Activated CD8-positive, alpha-beta T cell treated with anti-CD3 and anti-CD28 coated beads for 36 hours (primary cell): Measurements from ENCODE around the gene SLC37A3. TPM values are rescaled to one million over a fixed set of nuclear protein-coding genes. Genes with fewer than 3 reads are reported as not detected.

Experiments used
- ATAC-seq: fragments of 200-7000 bp; cut with Tn5 transposase; one replicate; pipeline ENCODE4 v1.10.0; 2021; ENCODE audit warnings: mild to moderate bottlenecking, moderate library complexity
- CTCF ChIA-PET: fragments of 350-600 bp; sonication (Branson Sonifier 250); formaldehyde crosslinking; loops from one replicate; lab custom pipeline; 2021; ENCODE audit warnings: antibody characterized with exemption; lab: Charles Lee
- POLR2A ChIA-PET: fragments of 350-600 bp; sonication (Branson Sonifier 250); formaldehyde crosslinking; loops from one replicate; lab custom pipeline; 2021; ENCODE audit warnings: antibody characterized with exemption; lab: Charles Lee
- DNase-seq: peaks from one replicate; pipeline ENCODE4 v3.0.0-alpha.2; 2020
- H3K27ac Mint-ChIP-seq: one replicate; pipeline ENCODE4 v1.8.0; 2021; ENCODE audit warnings: mild to moderate bottlenecking, mixed read lengths
- H3K27me3 Mint-ChIP-seq: one replicate; pipeline ENCODE4 v1.8.0; 2021; ENCODE audit warnings: mixed read lengths
- H3K36me3 Mint-ChIP-seq: one replicate; pipeline ENCODE4 v1.8.0; 2021; ENCODE audit warnings: low read depth, mixed read lengths
- H3K4me1 Mint-ChIP-seq: one replicate; pipeline ENCODE4 v1.8.0; 2021; ENCODE audit warnings: low read depth, mixed read lengths
- H3K4me3 Mint-ChIP-seq: one replicate; pipeline ENCODE4 v1.8.0; 2021; ENCODE audit warnings: mild to moderate bottlenecking, moderate library complexity, mixed read lengths
- H3K9me3 Mint-ChIP-seq: one replicate; pipeline ENCODE4 v1.8.0; 2021; ENCODE audit warnings: mixed read lengths
- CTCF ChIP-seq: fragments of 200-600 bp; IDR thresholded peaks from one replicate; pipeline ENCODE4 v1.8.0; 2022; ENCODE audit warnings: antibody characterized with exemption, mild to moderate bottlenecking
- intact Hi-C: fragments of 100-400 bp; cut with micrococcal nuclease; formaldehyde crosslinking; loops from one replicate; pipeline ENCODE4 v1.10.0; 2022
- total RNA-seq, 2 experiments: library from RNA; stranded (reverse); gene quantifications; one replicate each; pipeline ENCODE4 v1.2.3, GENCODE V29; 2021

SLC37A3 gene
- total RNA-seq, 2 experiments from 2014 or later: 30.7 to 33.6 TPM

- no peak overlapping the region for H3K27ac Mint-ChIP-seq
- no peaks in the 10 kb centered on the region for H3K9me3 Mint-ChIP-seq
- intact Hi-C loops: no loop called here
- POLR2A ChIA-PET: interaction anchor here (0.6 kb wide), 1 partner anchor 193 kb away, joined by 3 read pairs; no protein-coding TSS in a partner anchor
- no peaks in the 10 kb centered on the region for H3K27me3 Mint-ChIP-seq
- no peak overlapping the region for H3K4me3 Mint-ChIP-seq
- peaks cover 18% of the 10 kb centered on the region for H3K36me3 Mint-ChIP-seq
- TF ChIP-seq CTCF: no peak
- CTCF ChIA-PET: interaction anchor here (0.6 kb wide), 1 partner anchor 702 kb away, joined by 3 read pairs; no protein-coding TSS in a partner anchor
- no peak for DNase-seq
- no peaks in the 10 kb centered on the region for H3K4me1 Mint-ChIP-seq
- ATAC-seq: no peak
Observed at GRCh38 chr7:140334341-140335057, 63.8 kb downstream of the SLC37A3 start.

DNA sequence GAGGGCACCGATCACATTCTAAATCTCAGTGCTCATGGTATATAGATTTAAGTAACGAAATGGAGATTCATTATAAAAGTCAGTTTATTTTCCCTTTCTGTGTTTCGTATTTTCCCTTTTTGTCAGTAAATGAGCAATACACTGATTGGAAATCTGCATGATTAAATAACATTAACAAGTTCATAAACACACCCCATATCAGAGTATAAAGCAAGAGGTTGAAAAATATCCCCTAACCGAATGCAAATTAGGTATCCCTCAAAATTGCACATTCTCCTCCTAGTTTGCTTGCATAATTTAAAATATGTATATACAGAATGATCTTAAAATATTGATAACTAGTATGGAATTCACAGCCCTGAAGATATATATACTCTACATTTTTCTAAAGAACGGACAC, 64.6 kb downstream of the SLC37A3 start:
- Mint-ChIP-seq H3K36me3 (peaks cover 16% of the 10 kb centered on the region), H3K4me1 (no peaks in the 10 kb centered on the region), H3K9me3 (no peaks in the 10 kb centered on the region), H3K27ac (no peak overlapping the region), H3K4me3 (no peak overlapping the region), H3K27me3 (no peaks in the 10 kb centered on the region)
- POLR2A ChIA-PET: no interaction called here
- DNase-seq (no peak), ATAC-seq (no peak)
- TF ChIP-seq CTCF: no peak
- intact Hi-C loops: no loop called here
- CTCF ChIA-PET: no interaction called here

DNA sequence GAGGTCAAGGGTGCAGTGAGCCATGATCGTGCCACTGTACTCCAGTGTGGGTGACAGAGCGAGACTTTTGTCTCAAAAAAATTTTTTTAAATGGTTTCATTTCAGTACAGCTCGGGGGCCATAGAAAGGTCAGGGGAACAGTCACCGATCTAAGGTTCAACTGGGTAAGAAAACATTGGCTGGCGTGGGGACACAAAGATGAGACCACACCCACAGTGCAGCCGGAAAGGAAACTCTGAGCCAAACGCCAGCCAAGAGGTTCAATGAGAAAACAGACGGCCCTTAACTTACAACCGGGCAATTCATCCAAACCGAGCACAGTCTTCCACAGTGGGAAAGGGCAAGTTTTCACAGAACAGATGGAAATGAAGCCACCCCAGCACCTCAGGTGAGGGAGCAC, 65.1 kb downstream of the SLC37A3 start:
- Mint-ChIP-seq H3K9me3 (no peaks in the 10 kb centered on the region), H3K27ac (no peak overlapping the region)
- no peak for DNase-seq

GRCh38 chr7:140330595-140330994, 67.7 kb downstream of the SLC37A3 start:
- ChIA-PET POLR2A (interaction anchor here (0.5 to 1.2 kb wide), 4 partner anchors 12 to 261 kb away, joined by 3 to 4 read pairs (median 3); no protein-coding TSS in a partner anchor), CTCF (interaction anchor here (1.1 to 1.5 kb wide), 2 partner anchors 26 to 729 kb away, joined by 3 to 4 read pairs; no protein-coding TSS in a partner anchor)
- no peak for ATAC-seq
- Mint-ChIP-seq H3K4me3 (no peak overlapping the region), H3K9me3 (no peaks in the 10 kb centered on the region), H3K36me3 (peaks cover 10% of the 10 kb centered on the region), H3K27ac (no peak overlapping the region), H3K27me3 (no peaks in the 10 kb centered on the region), H3K4me1 (no peaks in the 10 kb centered on the region)
- no peak for TF ChIP-seq CTCF
- intact Hi-C loops: no loop called here
- DNase-seq: no peak

More for the DNA sequence above, 65.1 kb downstream of the SLC37A3 start:
- no peak for TF ChIP-seq CTCF
- H3K4me1 Mint-ChIP-seq: no peaks in the 10 kb centered on the region
- peaks cover 16% of the 10 kb centered on the region for H3K36me3 Mint-ChIP-seq
- no peak for ATAC-seq
- POLR2A ChIA-PET: no interaction called here
- CTCF ChIA-PET: interaction anchor here (0.8 kb wide), 1 partner anchor 140 kb away, joined by 3 read pairs; no protein-coding TSS in a partner anchor
- no peaks in the 10 kb centered on the region for H3K27me3 Mint-ChIP-seq
- no peak overlapping the region for H3K4me3 Mint-ChIP-seq
- intact Hi-C loops: no loop called here

DNA sequence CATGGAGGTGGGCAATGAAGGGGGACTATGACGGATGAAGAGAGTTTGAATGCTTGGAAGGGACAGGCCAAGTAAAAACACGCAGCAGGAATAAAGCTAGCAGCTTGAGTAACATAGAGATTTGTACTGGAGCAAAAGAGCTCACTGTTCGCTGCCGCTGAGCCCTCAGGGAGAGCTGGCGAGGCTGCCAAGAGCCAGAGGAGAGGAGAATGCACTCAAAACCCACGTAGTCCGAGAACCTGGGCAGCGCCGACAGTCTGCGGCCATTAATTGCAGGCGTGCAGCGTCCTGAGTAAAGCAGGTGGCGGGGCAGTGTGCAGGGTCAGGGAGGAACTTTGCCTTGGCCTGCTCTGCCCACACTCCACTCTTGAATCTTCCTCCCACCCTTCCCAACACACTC, 68.2 kb downstream of the SLC37A3 start:
- no peak overlapping the region for H3K27ac Mint-ChIP-seq
- no peak for TF ChIP-seq CTCF
- intact Hi-C loops: no loop called here

More for the DNA sequence above, 68.2 kb downstream of the SLC37A3 start:
- Mint-ChIP-seq H3K27me3 (no peaks in the 10 kb centered on the region), H3K9me3 (no peaks in the 10 kb centered on the region), H3K4me3 (no peak overlapping the region), H3K4me1 (no peaks in the 10 kb centered on the region), H3K36me3 (peaks cover 9% of the 10 kb centered on the region)
- no peak for DNase-seq
- ATAC-seq: no peak
- ChIA-PET POLR2A (interaction anchor here (1.0 to 1.2 kb wide), 2 partner anchors 11 to 246 kb away, joined by 3 to 4 read pairs; no protein-coding TSS in a partner anchor), CTCF (interaction anchor here (1.1 kb wide), 1 partner anchor 26 kb away, joined by 4 read pairs; no protein-coding TSS in a partner anchor)
